ENCODE data around the gene YPEL2.
"Not testable (repeated sequence)": the region's sequence is repeated elsewhere in the genome, so short reads cannot be mapped to it uniquely, and the experiment has no call there.

YPEL2 gene

GRCh38 chr17:59377410-59377809, 46.0 kb downstream of the YPEL2 start:
- DNase-seq = no peak

GRCh38 chr17:59378675-59379074, 47.2 kb downstream of the YPEL2 start:
- DNase-seq = no peak

GRCh38 chr17:59380474-59380873, 49.0 kb downstream of the YPEL2 start:
- DNase-seq = no peak

- no peak for DNase-seq
These were observed 50.5 kb downstream of the YPEL2 start for GRCh38 chr17:59381716-59382570.

- DNase-seq = no peak
These were observed 52.4 kb downstream of the YPEL2 start for GRCh38 chr17:59383893-59384292.

- DNase-seq = no peak
These were observed 56.1 kb downstream of the YPEL2 start for GRCh38 chr17:59387351-59388068.

- no peak for DNase-seq
These were observed 56.7 kb downstream of the YPEL2 start for GRCh38 chr17:59388069-59388556.

- DNase-seq = no peak
These were observed 57.6 kb downstream of the YPEL2 start for GRCh38 chr17:59389066-59389465.

GRCh38 chr17:59391021-59391420, 59.6 kb downstream of the YPEL2 start:
- DNase-seq = no peak

- DNase-seq = no peak
These were observed 61.7 kb downstream of the YPEL2 start for GRCh38 chr17:59392973-59393679.

GRCh38 chr17:59393742-59394410, 62.4 kb downstream of the YPEL2 start:
- DNase-seq = not testable (repeated sequence)

- DNase-seq = no peak
These were observed 64.8 kb downstream of the YPEL2 start for GRCh38 chr17:59396134-59396826.

- no peak for DNase-seq
These were observed 66.0 kb downstream of the YPEL2 start for GRCh38 chr17:59397316-59398073.

- DNase-seq = no peak
These were observed 68.5 kb downstream of the YPEL2 start for GRCh38 chr17:59399914-59400313.

GRCh38 chr17:59400858-59401257, 69.4 kb downstream of the YPEL2 start:
- no peak for DNase-seq

- DNase-seq = no peak
These were observed 69.8 kb downstream of the YPEL2 start for GRCh38 chr17:59401274-59401673.

- peak in 1 of 2 donors; percentile 13 for DNase-seq
These were observed 70.3 kb downstream of the YPEL2 start for GRCh38 chr17:59401725-59402124.

- no peak for DNase-seq
These were observed 71.3 kb downstream of the YPEL2 start for GRCh38 chr17:59402760-59403159.

GRCh38 chr17:59404471-59404870, 73.0 kb downstream of the YPEL2 start:
- DNase-seq = no peak

GRCh38 chr17:59405944-59406705, 74.7 kb downstream of the YPEL2 start:
- DNase-seq = no peak
